ENCODE measurements around the gene LIG3.
"Not testable (repeated sequence)": the region's sequence is repeated elsewhere in the genome, so short reads cannot be mapped to it uniquely, and the experiment has no call there.

Gene LIG3

GRCh38 chr17:35022536-35023063 lies 42.3 kb downstream of the LIG3 start:
- H3K27me3 ChIP-seq (ENCODE audit: insufficient read depth, poor library complexity, severe bottlenecking) = no peaks in the 10 kb centered on the region
- TF ChIP-seq POLR2AphosphoS5 (IDR thresholded peaks at IDR 0.05; ENCODE audit: low read depth) = peak; percentile 55; the same call in 1 of the 2 replicates
- no peak; the same call in 1 of the 2 replicates for TF ChIP-seq GABPA (IDR thresholded peaks at IDR 0.05; ENCODE audit: low read depth)
- TF ChIP-seq, protein P1, sequence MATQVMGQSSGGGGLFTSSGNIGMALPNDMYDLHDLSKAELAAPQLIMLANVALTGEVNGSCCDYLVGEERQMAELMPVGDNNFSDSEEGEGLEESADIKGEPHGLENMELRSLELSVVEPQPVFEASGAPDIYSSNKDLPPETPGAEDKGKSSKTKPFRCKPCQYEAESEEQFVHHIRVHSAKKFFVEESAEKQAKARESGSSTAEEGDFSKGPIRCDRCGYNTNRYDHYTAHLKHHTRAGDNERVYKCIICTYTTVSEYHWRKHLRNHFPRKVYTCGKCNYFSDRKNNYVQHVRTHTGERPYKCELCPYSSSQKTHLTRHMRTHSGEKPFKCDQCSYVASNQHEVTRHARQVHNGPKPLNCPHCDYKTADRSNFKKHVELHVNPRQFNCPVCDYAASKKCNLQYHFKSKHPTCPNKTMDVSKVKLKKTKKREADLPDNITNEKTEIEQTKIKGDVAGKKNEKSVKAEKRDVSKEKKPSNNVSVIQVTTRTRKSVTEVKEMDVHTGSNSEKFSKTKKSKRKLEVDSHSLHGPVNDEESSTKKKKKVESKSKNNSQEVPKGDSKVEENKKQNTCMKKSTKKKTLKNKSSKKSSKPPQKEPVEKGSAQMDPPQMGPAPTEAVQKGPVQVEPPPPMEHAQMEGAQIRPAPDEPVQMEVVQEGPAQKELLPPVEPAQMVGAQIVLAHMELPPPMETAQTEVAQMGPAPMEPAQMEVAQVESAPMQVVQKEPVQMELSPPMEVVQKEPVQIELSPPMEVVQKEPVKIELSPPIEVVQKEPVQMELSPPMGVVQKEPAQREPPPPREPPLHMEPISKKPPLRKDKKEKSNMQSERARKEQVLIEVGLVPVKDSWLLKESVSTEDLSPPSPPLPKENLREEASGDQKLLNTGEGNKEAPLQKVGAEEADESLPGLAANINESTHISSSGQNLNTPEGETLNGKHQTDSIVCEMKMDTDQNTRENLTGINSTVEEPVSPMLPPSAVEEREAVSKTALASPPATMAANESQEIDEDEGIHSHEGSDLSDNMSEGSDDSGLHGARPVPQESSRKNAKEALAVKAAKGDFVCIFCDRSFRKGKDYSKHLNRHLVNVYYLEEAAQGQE (IDR thresholded peaks at IDR 0.05; ENCODE audit: insufficient replicate concordance, low read depth) = no peak
- no peak for TF ChIP-seq CTCF (IDR thresholded peaks at IDR 0.05; ENCODE audit: insufficient read depth, low read length)
- no peak for TF ChIP-seq SPI1 (IDR thresholded peaks at IDR 0.05; ENCODE audit: borderline replicate concordance, low read depth)
- no peak overlapping the region for H3K4me3 ChIP-seq (replicated peaks; ENCODE audit: insufficient read depth, low read length)
- DNase-seq (ENCODE audit: low read depth in 1 of 2, low spot score in 1 of 2) = peak; percentile 45 to 88
- peak overlapping the region; percentile 61 for H3K27ac ChIP-seq (replicated peaks)

- TF ChIP-seq CTCF (IDR thresholded peaks at IDR 0.05; ENCODE audit: insufficient read depth, low read length) = no peak
- no peak for TF ChIP-seq SPI1 (IDR thresholded peaks at IDR 0.05; ENCODE audit: borderline replicate concordance, low read depth)
- TF ChIP-seq POLR2AphosphoS5 (IDR thresholded peaks at IDR 0.05; ENCODE audit: low read depth) = no peak
- TF ChIP-seq, protein P1 (IDR thresholded peaks at IDR 0.05; ENCODE audit: insufficient replicate concordance, low read depth) = no peak
- Histone ChIP-seq H3K27ac (replicated peaks) (peak overlapping the region; percentile 61; the same call in 1 of the 2 replicates), H3K4me3 (replicated peaks; ENCODE audit: insufficient read depth, low read length) (no peak overlapping the region), H3K27me3 (ENCODE audit: insufficient read depth, poor library complexity, severe bottlenecking) (no peaks in the 10 kb centered on the region)
- no peak for DNase-seq (ENCODE audit: low read depth in 1 of 2, low spot score in 1 of 2)
Measured at GRCh38 chr17:35023538-35023937, 43.2 kb downstream of the LIG3 start.

DNA sequence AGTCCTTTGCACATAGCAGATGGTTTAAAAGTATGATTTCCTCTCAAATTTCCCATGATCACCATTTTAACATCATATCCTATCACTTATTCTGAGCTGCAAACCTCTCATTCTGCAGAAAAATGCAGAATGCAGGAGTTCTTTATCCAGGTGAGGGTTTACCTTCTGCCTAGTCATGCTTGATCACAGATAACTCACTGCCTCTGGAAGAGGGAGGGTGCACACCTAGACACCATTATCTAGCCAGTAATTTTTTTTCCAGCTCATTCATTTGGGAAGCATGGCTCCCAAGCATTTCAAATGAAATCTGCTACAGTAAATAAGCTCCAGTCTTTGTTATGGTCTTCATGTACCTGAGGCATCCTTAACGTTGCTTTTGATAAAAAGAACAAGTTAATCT lies 45.2 kb downstream of the LIG3 start:
- Histone ChIP-seq H3K27ac (replicated peaks) (no peak overlapping the region), H3K4me3 (replicated peaks; ENCODE audit: insufficient read depth, low read length) (no peak overlapping the region), H3K27me3 (ENCODE audit: insufficient read depth, poor library complexity, severe bottlenecking) (no peaks in the 10 kb centered on the region)
- no peak for DNase-seq (ENCODE audit: low read depth in 1 of 2, low spot score in 1 of 2)
- TF ChIP-seq CTCF (IDR thresholded peaks at IDR 0.05; ENCODE audit: insufficient read depth, low read length) (no peak), GABPA (IDR thresholded peaks at IDR 0.05; ENCODE audit: low read depth) (no peak), SPI1 (IDR thresholded peaks at IDR 0.05; ENCODE audit: borderline replicate concordance, low read depth) (no peak), POLR2AphosphoS5 (IDR thresholded peaks at IDR 0.05; ENCODE audit: low read depth) (no peak)
- TF ChIP-seq, protein P1 (IDR thresholded peaks at IDR 0.05; ENCODE audit: insufficient replicate concordance, low read depth) = no peak

GRCh38 chr17:35028097-35028496 lies 47.8 kb downstream of the LIG3 start:
- peak overlapping the region; percentile 14; the same call in 1 of the 2 replicates for H3K27ac ChIP-seq (replicated peaks)
- not testable (repeated sequence) for DNase-seq (ENCODE audit: low read depth in 1 of 2, low spot score in 1 of 2); H3K4me3 ChIP-seq (replicated peaks; ENCODE audit: insufficient read depth, low read length); H3K27me3 ChIP-seq (ENCODE audit: insufficient read depth, poor library complexity, severe bottlenecking)
